M059J (cell line): ENCODE measurements around the gene SOX12. TPM values are rescaled to one million over a fixed set of nuclear protein-coding genes. Genes with fewer than 3 reads are reported as not detected.

Experiments
- total RNA-seq: library from RNA; depleted of rRNA; stranded (reverse); fragments of >200 nt; shearing (Covaris generic); gene quantifications from 2 replicates; pipeline ENCODE4 v1.2.3, GENCODE V29; 2014; rRNA removed

Gene SOX12
- total RNA-seq, 1 experiment from 2014 or later, result 16.5 TPM

Other genes with a start within 250 kb of the SOX12 start
- gene DEFB125, start 237.9 kb upstream of the SOX12 start, total RNA-seq, result not detected in 2 replicates
- gene DEFB126, start 183.0 kb upstream of the SOX12 start, total RNA-seq, result not detected in 2 replicates
- gene DEFB127, start 168.1 kb upstream of the SOX12 start, total RNA-seq, result not detected in 2 replicates
- gene DEFB128, start 135.8 kb upstream of the SOX12 start, total RNA-seq, result not detected in 2 replicates
- 1.1 and 4.7 TPM in 2 replicates for gene DEFB129, start 98.3 kb upstream of the SOX12 start, total RNA-seq
- 0.05 TPM in 1 of 2 replicates, not detected in the other for gene DEFB132, start 67.8 kb upstream of the SOX12 start, total RNA-seq
- gene C20orf96, start 34.8 kb upstream of the SOX12 start, total RNA-seq, result 0.91 and 2.2 TPM in 2 replicates
- 12.7 and 16.9 TPM in 2 replicates for gene ZCCHC3, start 28.0 kb upstream of the SOX12 start, total RNA-seq
- gene NRSN2, start 21.6 kb downstream of the SOX12 start, total RNA-seq, result 102 and 149 TPM in 2 replicates
- 34.1 and 35.5 TPM in 2 replicates for gene TRIB3, start 55.2 kb downstream of the SOX12 start, total RNA-seq
- 132 and 155 TPM in 2 replicates for gene RBCK1, start 82.7 kb downstream of the SOX12 start, total RNA-seq
- gene TBC1D20, start 137.0 kb downstream of the SOX12 start, total RNA-seq, result 42.4 and 53.2 TPM in 2 replicates
- 146 and 269 TPM in 2 replicates for gene CSNK2A1, start 218.2 kb downstream of the SOX12 start, total RNA-seq